ENCODE measurements around the gene CNST. TPM values are rescaled to one million over a fixed set of nuclear protein-coding genes. Genes with fewer than 3 reads are reported as not detected.

Gene CNST
- total RNA-seq, 1 donor from 2014 or later = 25.6 TPM

DNA sequence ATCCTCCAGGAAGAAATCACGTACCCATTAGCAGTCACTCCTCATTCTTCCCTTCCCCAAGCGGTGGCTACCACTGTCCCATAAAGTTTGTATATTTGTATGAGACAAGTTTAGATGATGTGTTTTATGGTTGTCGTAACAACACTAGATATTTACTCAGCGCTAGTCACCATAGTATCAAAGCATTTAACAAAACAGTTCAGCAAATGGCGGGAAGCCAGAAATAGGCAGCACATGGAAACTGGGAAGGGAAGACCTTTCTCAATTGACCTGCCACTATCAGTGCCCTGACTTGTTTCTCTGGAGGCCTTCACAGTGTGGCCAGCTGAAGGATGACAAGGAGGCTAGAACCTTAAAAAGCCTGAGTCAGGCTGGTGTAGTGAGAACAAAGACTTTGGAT lies 31.1 kb downstream of the CNST start:
- Mint-ChIP-seq H3K36me3 (peaks cover 8% of the 10 kb centered on the region), H3K27me3 (ENCODE audit: insufficient read depth, low read depth) (no peaks in the 10 kb centered on the region)
- no peak overlapping the region for H3K4me2 ChIP-seq

GRCh38 chr1:246597971-246598370 lies 31.7 kb downstream of the CNST start:
- Histone ChIP-seq H3K9me3 (ENCODE audit: low read depth) (no peaks in the 10 kb centered on the region), H3K79me2 (ENCODE audit: low read depth) (peaks cover 13% of the 10 kb centered on the region), H4K20me1 (ENCODE audit: low read depth) (no peaks in the 10 kb centered on the region), H3K27me3 (no peaks in the 10 kb centered on the region), H2AFZ (replicated peaks) (no peak overlapping the region), H3K4me3 (no peak overlapping the region), H3K9ac (no peak overlapping the region), H3K4me2 (no peak overlapping the region), H3K27ac (no peak overlapping the region), H3K4me1 (no peaks in the 10 kb centered on the region), H3K36me3 (no peaks in the 10 kb centered on the region), H3F3A (ENCODE audit: low read depth) (no peaks in the 10 kb centered on the region)
- H3K9me3 Mint-ChIP-seq = peaks cover 7% of the 10 kb centered on the region
- no peak for TF ChIP-seq EZH2phosphoT487 (IDR thresholded peaks at IDR 0.05)
- no peak for TF ChIP-seq CTCF (IDR thresholded peaks at IDR 0.05)
- peaks cover 13% of the 10 kb centered on the region for H3K36me3 Mint-ChIP-seq
- DNase-seq (ENCODE audit: low spot score) = no peak
- no peaks in the 10 kb centered on the region for H3K27me3 Mint-ChIP-seq (ENCODE audit: insufficient read depth, low read depth)
- H3K27ac Mint-ChIP-seq = no peak overlapping the region
- H3K4me1 Mint-ChIP-seq = no peaks in the 10 kb centered on the region
- H3K4me3 Mint-ChIP-seq = no peak overlapping the region

More for the DNA sequence above, 31.1 kb downstream of the CNST start:
- H3K79me2 ChIP-seq (ENCODE audit: low read depth) = peaks cover 12% of the 10 kb centered on the region
- no peaks in the 10 kb centered on the region for H3K4me1 Mint-ChIP-seq
- TF ChIP-seq EZH2phosphoT487 (IDR thresholded peaks at IDR 0.05) (no peak), CTCF (IDR thresholded peaks at IDR 0.05) (no peak), EZH2 (IDR thresholded peaks at IDR 0.05) (no peak)
- no peaks in the 10 kb centered on the region for H3K27me3 ChIP-seq
- no peak overlapping the region for H3K4me3 ChIP-seq
- H3K27ac Mint-ChIP-seq = no peak overlapping the region
- no peak overlapping the region for H3K27ac ChIP-seq
- H3K9ac ChIP-seq = no peak overlapping the region
- no peaks in the 10 kb centered on the region for H3K9me3 ChIP-seq (ENCODE audit: low read depth)
- no peaks in the 10 kb centered on the region for H3F3A ChIP-seq (ENCODE audit: low read depth)
- peaks cover 2% of the 10 kb centered on the region for H3K9me3 Mint-ChIP-seq
- H3K4me3 Mint-ChIP-seq = no peak overlapping the region
- H4K20me1 ChIP-seq (ENCODE audit: low read depth) = no peaks in the 10 kb centered on the region
- DNase-seq (ENCODE audit: low spot score) = no peak
- H2AFZ ChIP-seq (replicated peaks) = no peak overlapping the region
- H3K4me1 ChIP-seq = no peaks in the 10 kb centered on the region
- no peaks in the 10 kb centered on the region for H3K36me3 ChIP-seq

DNA sequence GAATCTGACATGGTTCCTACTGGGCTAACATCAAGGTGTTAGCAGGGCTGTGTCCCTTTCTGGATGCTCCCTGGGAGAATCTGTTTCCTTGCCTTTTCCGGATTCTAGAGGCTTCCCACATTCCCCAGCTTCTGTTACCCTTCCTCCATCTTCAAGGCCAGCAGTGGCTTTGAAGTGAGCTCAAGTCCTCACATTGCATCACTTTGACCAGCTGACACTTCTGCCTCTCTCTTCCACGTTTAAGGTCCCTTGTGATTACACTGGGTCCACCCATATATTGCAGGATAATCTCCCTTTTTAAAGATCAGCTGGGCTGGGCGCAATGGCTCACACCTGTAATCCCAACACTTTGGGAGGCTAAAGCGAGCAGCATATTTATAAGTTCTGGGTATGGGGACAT lies 33.1 kb downstream of the CNST start:
- H4K20me1 ChIP-seq (ENCODE audit: low read depth) = no peaks in the 10 kb centered on the region
- H3K27me3 ChIP-seq = no peaks in the 10 kb centered on the region
- Mint-ChIP-seq H3K36me3 (peaks cover 19% of the 10 kb centered on the region), H3K4me3 (no peak overlapping the region), H3K27me3 (ENCODE audit: insufficient read depth, low read depth) (no peaks in the 10 kb centered on the region), H3K27ac (no peak overlapping the region), H3K9me3 (peaks cover 14% of the 10 kb centered on the region), H3K4me1 (no peaks in the 10 kb centered on the region)
- H3K9ac ChIP-seq = no peak overlapping the region
- no peak overlapping the region for H3K27ac ChIP-seq
- H3K36me3 ChIP-seq = no peaks in the 10 kb centered on the region
- H3F3A ChIP-seq (ENCODE audit: low read depth) = no peaks in the 10 kb centered on the region
- no peak for DNase-seq (ENCODE audit: low spot score)
- TF ChIP-seq EZH2phosphoT487 (IDR thresholded peaks at IDR 0.05) (no peak), CTCF (IDR thresholded peaks at IDR 0.05) (no peak), EZH2 (IDR thresholded peaks at IDR 0.05) (no peak)
- H3K4me2 ChIP-seq = no peak overlapping the region
- H2AFZ ChIP-seq (replicated peaks) = no peak overlapping the region
- H3K9me3 ChIP-seq (ENCODE audit: low read depth) = no peaks in the 10 kb centered on the region
- no peak overlapping the region for H3K4me3 ChIP-seq
- H3K79me2 ChIP-seq (ENCODE audit: low read depth) = peaks cover 25% of the 10 kb centered on the region
- H3K4me1 ChIP-seq = no peaks in the 10 kb centered on the region

All from neural progenitor cell (in vitro differentiated cells).